ENCODE results near the gene CEBPB.
"Not testable (repeated sequence)": the region's sequence is repeated elsewhere in the genome, so short reads cannot be mapped to it uniquely, and the experiment has no call there.

CEBPB gene

DNA sequence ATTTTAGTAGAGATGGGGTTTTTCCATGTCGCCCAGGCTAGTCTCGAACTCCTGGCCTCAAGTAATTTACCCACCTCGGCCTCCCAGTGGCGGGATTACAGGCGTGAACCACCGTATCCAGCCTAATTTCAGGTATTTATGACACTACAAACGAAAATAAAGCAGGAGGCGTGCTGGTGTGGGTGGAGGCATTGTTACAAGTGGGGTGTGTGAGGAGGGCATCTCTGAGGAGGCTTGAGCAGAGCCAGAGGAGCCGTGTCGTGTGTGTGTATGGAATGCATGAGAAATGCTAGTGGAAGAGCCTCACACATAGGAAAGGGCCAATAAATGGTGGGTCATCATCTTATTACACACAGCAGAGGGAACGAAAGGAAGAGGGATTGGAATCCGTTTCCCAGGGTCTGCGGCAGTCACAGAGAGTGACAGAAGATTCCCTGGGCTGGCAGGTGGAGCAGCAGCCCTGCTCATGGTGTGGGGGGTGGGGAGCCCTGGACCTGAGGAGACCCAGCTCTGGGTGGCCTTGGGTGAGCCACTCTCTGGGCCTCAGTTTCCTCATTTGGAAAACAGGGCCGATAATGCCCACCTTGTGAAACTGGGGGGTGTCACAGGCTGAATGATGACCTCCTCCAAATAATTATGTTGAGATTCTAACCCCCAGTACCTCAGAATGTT is 19.9 kb upstream of the CEBPB start:
- DNase-seq = no peak

DNA sequence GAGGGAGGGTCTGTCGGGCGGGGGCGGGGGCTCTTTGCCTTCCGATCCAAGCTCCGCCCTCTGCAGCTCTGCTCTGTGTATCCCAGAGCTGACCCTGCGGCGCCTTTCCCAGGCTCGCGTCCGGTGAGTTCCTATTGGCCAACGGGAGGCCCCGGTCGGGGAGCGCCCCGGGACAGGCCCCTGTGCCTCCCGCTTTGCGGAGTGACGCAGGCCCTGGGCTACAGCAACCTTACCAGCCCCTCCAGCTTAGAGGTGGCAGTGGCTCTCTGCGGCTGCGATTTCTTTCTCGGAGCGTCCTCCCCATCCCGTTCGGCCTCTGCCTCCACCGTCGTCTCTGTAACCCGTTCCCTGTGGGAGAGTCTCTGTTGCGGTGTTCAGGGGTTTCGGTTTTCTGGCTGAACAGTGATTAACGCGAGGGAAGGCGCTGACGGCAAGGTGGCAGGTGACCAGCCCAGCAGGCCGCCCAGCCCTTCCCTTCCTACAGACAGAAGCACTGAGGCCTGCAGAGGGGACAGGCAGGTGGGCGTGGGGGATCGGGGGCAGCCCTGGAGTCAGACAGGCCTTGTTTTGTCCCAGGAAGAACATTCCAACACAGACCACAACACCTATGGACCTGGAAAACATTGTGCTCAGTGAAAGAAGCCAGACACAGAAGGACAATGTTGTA is 18.1 kb upstream of the CEBPB start:
- DNase-seq = peak; percentile 53

DNA sequence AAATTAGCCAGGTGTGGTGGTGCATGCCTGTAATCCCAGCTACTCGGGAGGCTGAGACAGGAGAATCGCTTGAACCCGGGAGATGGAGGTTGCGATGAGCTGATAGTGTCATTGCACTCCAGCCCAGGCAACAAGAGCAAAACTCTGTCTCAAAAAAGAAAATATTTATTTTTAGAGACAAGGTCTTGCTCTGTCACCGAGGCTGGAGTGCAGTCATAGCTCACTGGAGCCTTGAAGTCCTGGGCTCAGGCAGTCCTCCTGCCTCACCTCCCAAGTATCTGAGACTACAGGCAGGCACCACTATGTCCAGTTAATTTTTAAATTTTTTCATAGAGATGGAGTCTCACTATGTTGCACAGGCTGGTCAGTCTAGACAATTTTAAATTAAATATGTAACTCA is 16.2 kb upstream of the CEBPB start:
- DNase-seq = no peak

DNA sequence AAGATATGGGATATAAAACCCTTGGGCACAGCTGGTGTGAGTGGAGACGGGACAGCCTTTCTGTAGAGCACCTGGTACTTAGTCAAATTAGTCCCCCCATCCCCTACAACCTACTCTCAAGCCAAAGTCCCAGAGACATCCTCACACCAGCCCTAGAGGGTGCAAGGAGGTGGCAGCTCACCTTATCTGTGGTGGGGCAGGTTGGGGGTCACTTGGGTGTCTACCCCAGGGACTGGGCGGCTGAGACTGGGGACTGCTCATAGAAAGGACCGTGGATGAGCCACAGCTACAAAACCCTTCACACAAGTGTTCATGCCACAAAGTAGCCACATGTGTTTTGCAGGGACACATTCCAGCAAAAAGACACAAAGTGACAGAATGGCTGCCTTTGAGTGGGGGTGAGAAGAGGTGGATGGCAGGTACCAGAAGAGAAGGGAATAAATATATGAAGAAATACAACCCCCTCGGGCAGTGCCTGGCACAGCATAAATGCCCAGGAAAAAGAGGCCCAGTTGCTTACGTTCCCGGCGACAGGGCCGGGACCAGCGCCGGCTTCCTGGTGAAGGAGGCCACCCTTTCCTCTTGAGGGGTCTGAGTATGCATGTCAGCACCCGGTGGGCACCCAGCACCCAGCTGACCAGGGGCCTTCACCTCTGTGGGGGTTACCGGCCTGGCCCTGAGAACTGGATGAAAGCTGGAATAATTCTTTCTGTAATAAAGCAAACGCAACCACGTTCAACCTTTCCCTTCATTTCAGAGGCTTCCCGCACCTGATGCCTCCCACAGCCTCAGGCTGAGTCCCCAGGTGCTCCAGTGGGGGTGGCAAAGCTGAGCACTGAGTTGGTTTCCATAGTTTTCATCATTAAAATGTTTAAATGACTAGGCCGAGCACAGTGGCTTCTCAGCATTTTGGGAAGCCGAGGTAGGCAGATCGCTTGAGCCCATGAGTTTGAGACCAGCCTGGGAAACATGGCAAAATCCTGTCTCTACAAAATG is 14.4 kb upstream of the CEBPB start:
- no peak for DNase-seq

DNA sequence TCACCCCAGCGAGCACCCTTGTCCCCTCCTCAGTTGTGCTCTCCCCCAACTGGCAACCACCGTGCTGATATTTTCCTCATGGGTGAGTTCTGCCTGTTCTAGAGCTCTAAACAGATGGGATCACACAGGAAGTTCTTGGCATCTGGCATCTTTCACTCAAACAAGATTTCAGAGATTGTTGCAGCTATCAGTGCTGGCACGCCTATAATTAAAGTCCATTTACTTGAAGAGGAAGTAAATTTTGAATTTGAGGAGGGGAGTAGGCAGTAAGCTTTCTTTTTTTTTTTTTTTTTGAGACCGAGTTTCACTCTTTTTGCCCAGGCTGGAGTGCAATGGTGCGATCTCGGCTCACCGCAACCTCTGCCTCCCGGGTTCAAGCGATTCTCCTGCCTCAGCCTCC is 12.0 kb upstream of the CEBPB start:
- not testable (repeated sequence) for DNase-seq

DNA sequence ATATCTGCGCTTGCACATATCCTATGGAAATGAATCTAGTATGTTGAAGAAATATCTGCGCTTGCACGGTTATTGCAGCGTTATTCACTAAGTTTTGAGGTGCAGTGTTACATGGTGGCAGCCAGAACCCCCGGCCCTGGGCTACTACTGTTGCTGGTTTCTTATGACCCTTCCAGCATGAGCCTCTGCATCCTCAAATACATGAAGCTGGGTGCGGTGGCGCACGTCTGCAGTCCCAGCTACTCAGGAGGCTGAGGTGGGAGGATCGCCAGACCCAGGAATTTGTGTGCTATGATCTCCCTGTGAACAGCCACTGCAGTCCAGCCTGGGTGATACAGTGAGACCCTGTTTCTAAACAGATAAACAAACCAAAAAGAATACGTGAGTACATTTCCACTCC is 9.3 kb upstream of the CEBPB start:
- DNase-seq = no peak

DNA sequence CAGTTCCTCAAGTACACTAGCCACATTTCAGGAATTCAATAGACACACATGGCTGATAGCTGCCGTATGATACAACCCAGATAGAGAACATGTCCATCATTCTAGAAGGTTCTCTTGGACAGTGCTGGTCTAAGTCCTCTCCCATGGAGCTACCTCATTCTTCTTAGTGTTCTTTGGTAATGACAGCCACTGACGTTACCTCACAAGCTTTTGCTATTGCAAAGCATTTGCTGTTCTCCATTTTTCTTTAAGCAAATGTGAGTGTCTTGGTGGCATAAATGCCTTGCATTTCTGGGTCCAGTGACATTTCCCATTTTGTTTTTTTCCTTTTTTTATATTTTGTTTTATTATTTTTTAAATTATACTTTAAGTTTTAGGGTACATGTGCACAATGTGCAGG is 8.3 kb upstream of the CEBPB start:
- DNase-seq = no peak

DNA sequence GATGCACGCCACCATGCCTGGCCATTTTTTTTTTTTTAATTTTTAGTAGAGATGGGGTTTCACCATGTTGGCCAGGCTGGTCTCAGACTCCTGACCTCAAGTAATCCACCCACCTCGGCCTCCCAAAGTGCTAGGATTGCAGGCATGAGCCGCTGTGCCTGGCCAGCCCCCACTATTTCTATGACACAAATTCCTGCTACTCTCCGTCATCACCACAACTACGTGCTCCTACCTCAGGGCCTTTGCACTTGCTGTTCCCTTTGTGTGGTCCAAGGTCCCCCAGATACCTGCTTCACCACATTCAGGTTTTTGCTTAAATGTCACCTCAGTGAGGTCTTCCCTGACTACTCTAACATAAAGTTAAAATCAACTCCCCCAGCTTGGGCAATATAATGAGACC is 5.2 kb upstream of the CEBPB start:
- DNase-seq = no peak

DNA sequence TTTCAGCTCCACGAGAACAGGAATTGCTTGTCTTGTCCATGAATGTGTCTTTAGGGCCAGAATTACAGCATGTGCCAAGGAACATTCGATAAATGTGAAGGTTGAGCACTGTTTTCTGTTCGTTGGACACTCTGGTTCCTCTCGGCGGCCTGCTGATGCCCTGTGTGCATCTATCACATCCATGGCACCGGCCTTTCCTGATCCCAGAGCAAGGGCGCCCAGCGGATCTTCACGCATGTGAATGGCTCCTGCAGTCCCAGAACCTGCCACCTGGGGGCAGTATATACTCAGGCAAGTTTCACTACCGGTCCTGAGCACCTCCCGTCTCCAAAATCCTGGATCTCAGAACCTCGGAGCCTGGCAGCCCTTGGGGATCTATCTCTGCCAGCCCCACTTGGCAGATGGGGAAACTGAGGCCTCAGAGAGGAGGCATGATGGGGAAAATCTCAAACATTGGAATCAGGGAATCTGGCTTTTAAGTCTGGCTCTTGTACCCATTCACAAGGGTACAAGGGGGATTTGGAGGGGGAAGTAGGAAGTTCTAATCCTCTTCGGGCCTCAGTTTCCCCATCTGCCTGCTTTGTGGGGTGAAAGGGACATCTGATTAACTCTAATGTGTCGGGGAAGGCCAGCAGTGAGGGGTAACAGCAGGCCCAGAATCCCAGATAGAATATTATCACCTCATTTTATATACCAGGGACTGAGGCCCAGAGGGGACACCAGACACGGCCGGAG is 4.3 kb upstream of the CEBPB start:
- DNase-seq = peak; percentile 76

DNA sequence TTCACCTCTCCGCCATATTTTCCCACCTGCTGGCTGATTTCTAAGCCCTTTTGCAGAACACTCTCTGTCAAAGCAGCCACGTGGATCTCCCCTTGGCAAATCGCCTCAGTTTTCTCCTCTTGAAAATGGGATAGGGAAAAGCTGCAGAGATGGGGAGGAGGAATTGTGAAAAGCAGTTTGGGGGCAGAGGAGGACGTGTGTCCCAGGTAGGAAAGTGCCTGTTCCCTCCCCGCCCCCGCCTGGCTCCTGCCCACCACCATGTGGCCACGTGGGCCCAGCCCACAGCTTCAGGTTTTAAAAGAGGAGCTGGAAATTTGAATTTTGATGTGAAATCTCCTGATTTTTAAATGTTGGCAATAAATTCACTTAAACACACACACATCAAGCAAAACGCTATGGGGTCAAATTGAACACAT is 3.6 kb upstream of the CEBPB start:
- no peak for DNase-seq

DNA sequence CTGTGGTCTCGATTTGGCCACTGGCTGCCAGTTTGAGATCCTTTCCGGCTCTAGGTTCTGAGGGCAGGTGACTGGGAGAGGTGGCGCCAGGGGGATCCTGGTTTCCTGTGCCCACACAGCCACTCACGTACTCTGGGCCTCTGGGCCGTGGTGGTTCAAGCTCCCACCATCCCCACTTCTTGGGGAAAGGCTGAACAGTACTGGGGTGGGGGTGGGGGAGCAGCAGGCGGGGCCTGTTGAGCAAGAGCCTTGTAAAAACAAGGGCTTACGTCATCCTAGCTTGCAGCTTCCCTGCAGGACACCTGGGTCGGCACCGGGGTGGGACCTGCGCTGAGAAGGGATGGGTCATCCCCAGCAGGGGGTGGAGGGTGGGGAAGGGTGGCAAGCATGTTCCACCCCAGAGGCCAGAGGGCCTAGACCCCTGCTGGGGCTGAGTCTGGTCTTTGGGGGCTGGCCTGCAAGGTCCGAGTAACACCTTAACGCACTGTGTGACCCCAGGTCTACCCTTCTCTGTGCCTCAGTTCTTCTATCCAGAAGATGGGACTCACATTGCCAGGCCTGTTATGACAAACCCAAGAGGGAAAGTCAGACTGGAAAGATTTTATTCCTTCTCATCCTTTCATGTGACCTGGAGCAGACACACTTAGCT is 3.1 kb upstream of the CEBPB start:
- no peak for DNase-seq

DNA sequence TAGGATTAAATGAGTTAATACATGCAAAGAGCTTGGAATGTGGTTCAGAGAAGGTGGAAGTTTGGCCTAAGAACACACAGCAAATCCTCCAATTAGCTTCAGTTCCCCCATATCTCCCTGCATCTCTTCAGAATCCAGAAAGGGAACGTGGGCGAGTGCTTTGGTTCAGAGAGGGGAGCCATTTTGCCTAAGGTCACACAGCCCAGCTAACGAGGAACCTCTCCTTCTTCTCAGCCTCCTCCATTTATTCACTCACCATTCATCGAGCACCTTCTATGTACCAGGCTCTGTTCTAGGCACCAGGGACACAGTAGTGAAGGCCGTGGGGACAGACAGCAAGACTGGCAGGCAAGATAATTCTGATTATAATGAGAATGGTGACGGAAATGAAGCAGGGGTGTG is 2.3 kb upstream of the CEBPB start:
- no peak for DNase-seq

DNA sequence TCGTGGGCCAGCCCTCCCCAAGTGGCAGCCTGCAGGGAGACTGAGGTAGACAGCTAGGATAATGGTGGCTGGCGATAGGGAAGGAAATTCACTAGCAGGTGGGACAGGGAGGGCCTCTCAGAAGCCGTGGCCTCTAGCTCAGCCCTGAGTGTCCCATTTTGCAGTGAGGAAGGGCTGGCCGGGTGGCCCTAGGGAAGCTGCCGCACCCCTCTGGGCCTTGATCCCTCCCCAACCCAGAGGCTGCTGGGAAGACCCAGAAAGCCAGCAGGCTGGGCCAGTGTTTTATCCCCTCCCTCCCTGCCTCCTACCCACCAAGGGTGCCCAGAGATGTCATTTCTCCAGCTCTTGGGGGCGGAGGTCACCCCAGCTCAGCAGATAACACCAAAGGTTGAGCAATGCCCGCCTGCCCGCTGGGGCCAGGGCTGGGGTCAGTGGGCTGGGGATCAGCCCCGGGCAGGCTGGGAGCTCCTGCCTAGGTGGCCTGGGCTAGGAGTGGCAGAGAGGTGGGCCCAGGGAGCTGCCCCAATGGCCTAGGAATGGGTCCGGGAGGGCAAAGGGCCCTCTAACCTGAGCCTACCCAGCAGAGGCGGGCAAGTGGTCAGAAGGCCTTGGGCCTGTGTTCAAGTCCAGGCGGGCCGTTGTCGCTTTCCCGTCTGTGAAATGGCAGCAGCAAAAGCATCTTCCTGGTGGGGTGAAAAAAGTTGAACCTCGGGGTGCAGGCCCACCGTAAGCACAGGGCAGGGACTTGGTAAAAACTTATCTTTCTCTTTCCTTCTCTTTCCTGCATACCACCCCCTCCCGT is 1.6 kb upstream of the CEBPB start:
- DNase-seq = no peak

DNA sequence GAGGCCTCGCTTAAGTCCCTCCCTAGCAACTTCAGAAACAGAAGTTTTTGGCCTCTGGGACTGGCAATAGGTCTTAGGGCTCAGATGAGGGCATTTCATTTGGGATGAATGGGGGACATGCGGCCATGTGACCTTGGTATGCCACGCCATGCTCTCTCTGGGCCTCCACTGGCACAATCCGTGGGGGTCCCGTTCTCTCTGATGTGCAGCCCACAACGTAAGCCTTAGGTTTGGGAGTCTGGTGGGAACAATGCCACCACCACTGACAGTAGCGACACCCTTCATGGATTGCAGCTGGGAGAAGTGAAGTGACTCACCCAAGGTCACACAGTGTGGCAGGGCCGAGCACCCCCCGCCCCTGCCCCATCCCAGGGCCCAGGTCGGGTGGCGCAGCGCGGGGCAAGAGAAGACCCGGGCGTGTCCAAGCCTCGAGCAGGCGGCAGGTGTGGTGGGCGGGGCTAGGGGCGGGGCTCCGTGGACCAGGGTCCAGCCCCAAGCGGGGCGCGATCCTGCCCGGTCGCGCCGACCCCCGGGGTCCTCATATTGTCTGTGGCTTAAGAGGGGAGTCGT is 864 bp upstream of the CEBPB start:
- DNase-seq = no peak

DNA sequence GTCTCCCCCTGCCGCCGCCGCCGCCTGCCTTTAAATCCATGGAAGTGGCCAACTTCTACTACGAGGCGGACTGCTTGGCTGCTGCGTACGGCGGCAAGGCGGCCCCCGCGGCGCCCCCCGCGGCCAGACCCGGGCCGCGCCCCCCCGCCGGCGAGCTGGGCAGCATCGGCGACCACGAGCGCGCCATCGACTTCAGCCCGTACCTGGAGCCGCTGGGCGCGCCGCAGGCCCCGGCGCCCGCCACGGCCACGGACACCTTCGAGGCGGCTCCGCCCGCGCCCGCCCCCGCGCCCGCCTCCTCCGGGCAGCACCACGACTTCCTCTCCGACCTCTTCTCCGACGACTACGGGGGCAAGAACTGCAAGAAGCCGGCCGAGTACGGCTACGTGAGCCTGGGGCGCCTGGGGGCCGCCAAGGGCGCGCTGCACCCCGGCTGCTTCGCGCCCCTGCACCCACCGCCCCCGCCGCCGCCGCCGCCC is 474 bp downstream of the CEBPB start:
- peak; percentile 94 for DNase-seq

DNA sequence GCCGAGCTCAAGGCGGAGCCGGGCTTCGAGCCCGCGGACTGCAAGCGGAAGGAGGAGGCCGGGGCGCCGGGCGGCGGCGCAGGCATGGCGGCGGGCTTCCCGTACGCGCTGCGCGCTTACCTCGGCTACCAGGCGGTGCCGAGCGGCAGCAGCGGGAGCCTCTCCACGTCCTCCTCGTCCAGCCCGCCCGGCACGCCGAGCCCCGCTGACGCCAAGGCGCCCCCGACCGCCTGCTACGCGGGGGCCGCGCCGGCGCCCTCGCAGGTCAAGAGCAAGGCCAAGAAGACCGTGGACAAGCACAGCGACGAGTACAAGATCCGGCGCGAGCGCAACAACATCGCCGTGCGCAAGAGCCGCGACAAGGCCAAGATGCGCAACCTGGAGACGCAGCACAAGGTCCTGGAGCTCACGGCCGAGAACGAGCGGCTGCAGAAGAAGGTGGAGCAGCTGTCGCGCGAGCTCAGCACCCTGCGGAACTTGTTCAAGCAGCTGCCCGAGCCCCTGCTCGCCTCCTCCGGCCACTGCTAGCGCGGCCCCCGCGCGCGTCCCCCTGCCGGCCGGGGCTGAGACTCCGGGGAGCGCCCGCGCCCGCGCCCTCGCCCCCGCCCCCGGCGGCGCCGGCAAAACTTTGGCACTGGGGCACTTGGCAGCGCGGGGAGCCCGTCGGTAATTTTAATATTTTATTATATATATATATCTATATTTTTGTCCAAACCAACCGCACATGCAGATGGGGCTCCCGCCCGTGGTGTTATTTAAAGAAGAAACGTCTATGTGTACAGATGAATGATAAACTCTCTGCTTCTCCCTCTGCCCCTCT is 1.1 kb downstream of the CEBPB start:
- no peak for DNase-seq

DNA sequence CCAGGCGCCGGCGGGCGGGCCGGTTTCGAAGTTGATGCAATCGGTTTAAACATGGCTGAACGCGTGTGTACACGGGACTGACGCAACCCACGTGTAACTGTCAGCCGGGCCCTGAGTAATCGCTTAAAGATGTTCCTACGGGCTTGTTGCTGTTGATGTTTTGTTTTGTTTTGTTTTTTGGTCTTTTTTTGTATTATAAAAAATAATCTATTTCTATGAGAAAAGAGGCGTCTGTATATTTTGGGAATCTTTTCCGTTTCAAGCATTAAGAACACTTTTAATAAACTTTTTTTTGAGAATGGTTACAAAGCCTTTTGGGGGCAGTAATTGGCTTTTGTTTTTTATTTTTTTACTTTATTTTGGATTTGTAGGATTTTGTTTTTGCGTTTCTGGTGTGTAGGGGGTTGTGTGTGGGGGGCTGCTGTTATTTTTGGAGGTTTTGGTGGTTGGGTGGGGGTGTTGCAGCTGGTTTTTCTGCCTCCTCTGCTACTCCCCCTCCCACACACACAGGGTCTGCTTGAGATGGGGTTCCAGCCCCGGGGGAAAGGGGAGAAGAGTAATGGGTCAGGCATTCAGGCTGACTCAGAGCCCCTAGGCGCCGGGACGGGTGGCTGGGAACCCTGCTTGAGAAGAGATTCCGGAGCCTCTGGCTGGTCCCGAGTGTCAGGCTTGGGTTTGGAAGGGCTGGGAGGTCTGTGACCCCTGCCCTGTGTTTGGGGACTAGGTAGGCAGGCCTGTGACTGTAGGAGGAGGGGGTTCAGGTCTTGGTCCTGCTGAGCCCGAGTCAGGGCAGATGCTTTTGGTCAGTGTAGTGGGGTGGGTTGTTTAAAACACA is 2.0 kb downstream of the CEBPB start:
- peak; percentile 45 for DNase-seq

DNA sequence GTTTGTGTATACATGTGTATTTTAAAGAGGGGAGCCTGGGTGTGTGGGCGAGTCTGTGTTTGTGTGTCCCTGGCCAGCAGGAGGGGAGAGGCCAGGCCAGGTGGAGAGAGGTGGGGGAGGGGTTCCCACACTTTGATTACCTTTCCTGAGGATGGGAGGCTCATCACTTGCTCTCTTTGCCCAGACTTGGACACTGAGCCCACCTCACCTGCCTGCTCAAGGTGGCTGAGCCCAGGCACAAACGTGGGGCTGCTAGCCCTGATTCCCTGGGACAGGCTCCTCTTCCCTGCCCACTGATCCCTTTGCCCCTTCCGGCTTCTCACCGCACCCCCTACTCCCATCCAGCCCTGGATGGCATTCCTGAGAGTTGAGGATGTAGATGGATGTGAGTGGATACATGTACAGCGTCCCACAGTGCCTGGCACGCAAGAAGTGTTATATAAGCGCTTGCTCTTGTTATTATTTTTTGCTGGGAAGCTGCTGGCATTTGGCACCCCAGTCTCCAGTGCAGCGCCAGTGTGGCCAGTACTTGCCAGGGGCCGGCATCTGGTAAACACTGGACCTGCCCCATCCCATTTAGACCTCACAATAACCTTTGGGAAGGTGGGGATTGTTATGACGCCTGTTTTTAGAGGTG is 2.7 kb downstream of the CEBPB start:
- DNase-seq = no peak
